Ascending aorta (tissue), 2 donors: Measurements from ENCODE around the gene FOXP1. TPM values are rescaled to one million over a fixed set of nuclear protein-coding genes. Genes with fewer than 3 reads are reported as not detected.

ENCODE experiments used
- DNase-seq, 2 donors: peaks; one replicate each; pipeline ENCODE4 v3.0.0-alpha.2; 2019; ENCODE audit warnings: low spot score in 2 of 2
- H3K27ac ChIP-seq, 2 donors: fragments of 200-600 bp; sonication (generic); one replicate each; pipeline ENCODE4 v1.5.1; 2016 to 2017; ENCODE audit warnings: mild to moderate bottlenecking in 1 of 2
- H3K27me3 ChIP-seq: fragments of 200-600 bp; sonication (generic); one replicate; pipeline ENCODE4 v1.5.1; 2017
- H3K36me3 ChIP-seq, 2 donors: fragments of 200-600 bp; sonication (generic); one replicate each; pipeline ENCODE4 v1.5.1; 2016
- H3K4me1 ChIP-seq, 2 donors: fragments of 200-600 bp; sonication (generic); one replicate each; pipeline ENCODE4 v1.5.1; 2016 to 2017; ENCODE audit warnings: mild to moderate bottlenecking in 1 of 2
- H3K4me3 ChIP-seq, 2 donors: fragments of 200-600 bp; sonication (generic); one replicate each; pipeline ENCODE4 v1.5.1; 2016 to 2017; ENCODE audit warnings: mild to moderate bottlenecking in 1 of 2
- H3K9me3 ChIP-seq, 2 donors: fragments of 200-600 bp; sonication (generic); one replicate each; pipeline ENCODE4 v1.5.1; 2016
- CTCF ChIP-seq, 3 experiments: fragments of 200-600 bp in 2 of 3; fragments of 450-650 bp in 1 of 3; sonication (generic) in 2 of 3; IDR thresholded peaks; one replicate each; pipeline ENCODE4 v1.5.1; 2016 to 2019; ENCODE audit warnings: antibody characterized with exemption in 3 of 3, mild to moderate bottlenecking in 1 of 3, moderate library complexity in 1 of 3
- intact Hi-C: fragments of 100-400 bp; cut with DNase I; formaldehyde crosslinking; loops from one replicate; pipeline ENCODE4 v1.15.1; 2023
- total RNA-seq: library from RNA; depleted of rRNA; stranded (reverse); fragments of >200 nt; gene quantifications from one replicate; pipeline ENCODE4 v1.1.0, GENCODE V29; 2016

The FOXP1 gene
- total RNA-seq, 1 donor from 2014 or later = 171 TPM

GRCh38 chr3:71360764-71361163 is 222.8 kb downstream of the FOXP1 start:
- Histone ChIP-seq H3K27ac (no peak overlapping the region), H3K27me3 (no peaks in the 10 kb centered on the region), H3K4me3 (no peak overlapping the region), H3K9me3 (no peaks in the 10 kb centered on the region), H3K4me1 (no peaks in the 10 kb centered on the region), H3K36me3 (no peaks in the 10 kb centered on the region)
- intact Hi-C loops = no loop called here
- DNase-seq = no peak
- no peak for TF ChIP-seq CTCF (IDR thresholded peaks at IDR 0.05)

DNA sequence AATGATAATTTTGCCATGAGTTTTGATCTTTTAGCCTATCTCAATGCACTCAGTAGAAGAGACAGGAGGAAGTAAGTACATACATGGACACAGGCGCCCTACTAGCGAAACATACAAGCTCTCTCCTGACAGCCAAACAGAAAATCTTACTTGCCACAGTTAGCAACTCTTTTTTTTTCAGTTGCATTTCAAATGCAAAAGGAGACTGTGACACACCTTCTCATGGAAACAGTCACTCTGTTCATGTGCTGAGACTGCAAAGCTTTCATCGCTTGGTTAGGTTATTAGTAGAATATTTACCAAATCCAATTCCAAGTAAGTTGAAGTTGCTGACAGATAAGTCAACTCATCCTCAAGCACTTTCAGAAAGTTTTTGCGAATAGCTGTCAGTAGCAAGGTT is 223.3 kb downstream of the FOXP1 start:
- intact Hi-C loops = no loop called here
- TF ChIP-seq CTCF (IDR thresholded peaks at IDR 0.05) = no peak
- no peak for DNase-seq
- no peak overlapping the region for H3K27ac ChIP-seq
- no peaks in the 10 kb centered on the region for H3K36me3 ChIP-seq
- H3K27me3 ChIP-seq = no peaks in the 10 kb centered on the region
- no peaks in the 10 kb centered on the region for H3K4me1 ChIP-seq
- H3K4me3 ChIP-seq = no peak overlapping the region
- no peaks in the 10 kb centered on the region for H3K9me3 ChIP-seq

GRCh38 chr3:71358243-71358642 is 225.3 kb downstream of the FOXP1 start:
- H3K4me1 ChIP-seq = no peaks in the 10 kb centered on the region
- TF ChIP-seq CTCF (IDR thresholded peaks at IDR 0.05) = no peak
- no peaks in the 10 kb centered on the region for H3K27me3 ChIP-seq
- H3K36me3 ChIP-seq = no peaks in the 10 kb centered on the region
- intact Hi-C loops = no loop called here
- H3K4me3 ChIP-seq = no peak overlapping the region
- no peak overlapping the region for H3K27ac ChIP-seq
- DNase-seq = no peak
- no peaks in the 10 kb centered on the region for H3K9me3 ChIP-seq

DNA sequence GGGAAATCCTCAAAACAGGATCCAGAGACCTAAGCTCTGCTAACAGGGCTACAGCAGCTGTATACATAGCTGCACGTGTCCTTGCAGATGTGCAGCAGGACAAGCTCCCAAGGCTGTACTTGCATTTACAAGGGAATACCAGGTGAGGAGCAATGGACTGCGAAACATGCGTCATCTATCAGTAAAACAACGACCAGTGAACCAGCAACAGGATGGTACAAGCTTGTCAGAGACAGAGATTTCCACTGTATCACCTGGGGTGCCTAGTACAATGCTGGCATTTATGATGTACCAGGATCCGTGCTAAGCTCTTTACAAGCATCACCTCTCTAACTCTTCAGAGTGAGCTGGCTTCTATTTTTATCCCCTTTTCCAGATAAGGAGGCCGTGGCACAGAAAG is 227.3 kb downstream of the FOXP1 start:
- Histone ChIP-seq H3K27me3 (no peaks in the 10 kb centered on the region), H3K9me3 (no peaks in the 10 kb centered on the region), H3K4me1 (peaks cover 0 to 4% of the 10 kb centered on the region in 2 donors), H3K4me3 (no peak overlapping the region), H3K27ac (no peak overlapping the region), H3K36me3 (no peaks in the 10 kb centered on the region)
- TF ChIP-seq CTCF (IDR thresholded peaks at IDR 0.05) = no peak
- DNase-seq = no peak
- intact Hi-C loops = no loop called here

GRCh38 chr3:71355862-71356261 is 227.7 kb downstream of the FOXP1 start:
- Histone ChIP-seq H3K36me3 (no peaks in the 10 kb centered on the region), H3K4me3 (no peak overlapping the region), H3K9me3 (no peaks in the 10 kb centered on the region), H3K4me1 (peaks cover 2 to 8% of the 10 kb centered on the region in 2 donors), H3K27me3 (no peaks in the 10 kb centered on the region), H3K27ac (no peak overlapping the region)
- DNase-seq = no peak
- intact Hi-C loops = no loop called here
- TF ChIP-seq CTCF (IDR thresholded peaks at IDR 0.05) = no peak

DNA sequence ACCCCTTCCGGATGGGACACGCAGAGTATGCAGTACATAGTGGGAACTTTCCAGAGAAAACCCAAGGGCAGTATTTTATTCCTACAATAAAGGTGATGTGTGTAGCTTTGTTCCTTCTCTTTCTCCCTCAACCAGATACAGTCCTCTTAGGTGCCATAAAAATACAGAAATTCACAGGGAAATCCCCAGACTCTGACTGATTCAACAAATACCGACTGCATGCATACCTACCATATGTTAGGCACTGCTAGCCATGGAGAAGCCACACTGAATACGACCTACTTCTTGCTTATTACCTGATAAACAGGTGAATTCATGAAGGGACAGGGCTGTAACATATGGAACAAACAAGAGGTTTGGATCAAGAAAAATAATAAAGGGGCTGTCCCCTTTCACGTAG is 228.5 kb downstream of the FOXP1 start:
- Histone ChIP-seq H3K27ac (no peak overlapping the region), H3K4me1 (peaks cover 5 to 10% of the 10 kb centered on the region in 2 donors), H3K4me3 (no peak overlapping the region), H3K27me3 (no peaks in the 10 kb centered on the region), H3K9me3 (no peaks in the 10 kb centered on the region), H3K36me3 (no peaks in the 10 kb centered on the region)
- TF ChIP-seq CTCF (IDR thresholded peaks at IDR 0.05) = no peak
- intact Hi-C loops = no loop called here
- no peak for DNase-seq
